Pancreas (tissue), 10 donors: Measurements from ENCODE around the gene MSANTD2. TPM values are rescaled to one million over a fixed set of nuclear protein-coding genes. Genes with fewer than 3 reads are reported as not detected.
A peak's percentile ranks its signal among the peaks of the same experiment; 100 is the strongest.

Experiments
- ATAC-seq, 4 donors: fragments of 200-7000 bp; cut with Tn5 transposase; one replicate each; pipeline versions ENCODE4 v1.8.0 to v1.9.1; 2020; ENCODE audit warnings: mild to moderate bottlenecking in 4 of 4, moderate library complexity in 4 of 4
- DNase-seq, 6 donors: peaks; one replicate each; pipeline ENCODE4 v3.0.0-alpha.2; 2020
- FAIRE-seq: peaks from 2 replicates; lab custom pipeline; 2012; peaks lifted over from hg19 to GRCh38; lab: Jason Lieb, UNC
- H3K27ac ChIP-seq, 4 donors: fragments of 200-600 bp; sonication (generic); 1 replicate in 3 of 4; 2 replicates in 1 of 4; pipeline versions ENCODE4 v1.5.0 to v1.8.0; 2020
- H3K27me3 ChIP-seq, 4 donors: fragments of 200-600 bp; one replicate each; pipeline ENCODE4 v1.8.0; 2021
- H3K36me3 ChIP-seq, 3 donors: fragments of 200-600 bp; sonication (generic) in 1 of 3; one replicate each; pipeline versions ENCODE4 v1.5.0 to v1.8.0; 2020 to 2021
- H3K4me1 ChIP-seq, 3 donors: fragments of 200-600 bp; one replicate each; pipeline ENCODE4 v1.8.0; 2021
- H3K4me3 ChIP-seq, 4 donors: fragments of 200-600 bp; sonication (generic) in 2 of 4; one replicate each; pipeline versions ENCODE4 v1.5.0 to v1.8.0; 2020 to 2021
- H3K9me3 ChIP-seq, 4 donors: fragments of 200-600 bp; one replicate each; pipeline ENCODE4 v1.8.0; 2021
- WGBS, 2 donors: extraction: QIAGEN DNeasy Blood & Tissue Kit; methylation state at CpG; one replicate each; pipeline ENCODE4 v1.1.7; 2013; 5-methylcytosine and 5-hydroxymethylcytosine counted together
- intact Hi-C, 3 donors: fragments of 100-400 bp; cut with DNase I; formaldehyde crosslinking; loops; one replicate each; pipeline versions ENCODE4 v1.11.1 to v1.14.2; 2022
- polyA plus RNA-seq, 2 donors: library from polyadenylated mRNA; stranded (reverse); fragments of 200-250 nt; gene quantifications; one replicate each; pipeline ENCODE4 v1.2.3, GENCODE V29; 2013
- total RNA-seq, 6 donors: library from RNA; stranded (reverse); fragmentation: NEBNext Ultra II Directional in 4 of 6; extraction: Animal tissue kit (Norgen Biotek cat#: 25700) in 4 of 6; gene quantifications; one replicate each; pipeline versions ENCODE4 v1.2.1 to v1.2.4, GENCODE V29; 2021 to 2023
- TF ChIP-seq, protein P1 (sequence below), 4 donors: fragments of 200-600 bp; sonication (generic) in 3 of 4; IDR thresholded peaks; one replicate each; pipeline versions ENCODE4 v1.5.0 to v1.8.0; 2021; ENCODE audit warnings: antibody characterized with exemption in 4 of 4
- donor health status: healthy with polysubstance abuse.
- donor health status: DM: no; HTN: no; CAD: no; lungs with moderate emphysema.
- donor health status: DM: no; HTN: no; CAD: no.
- donor health status: control.
- donor health status: control.
- donor health status: Bipolar disorder and iron deficiency.
- donor health status: DM: yes; HTN: yes; CAD: no.
- donor health status: DM: no; HTN: no; CAD: no.
- donor health status: DM: no; HTN: no; CAD: no.
- donor health status: DM: yes; HTN: yes; CAD: no.

The MSANTD2 gene
- total and polyA plus RNA-seq, 8 donors = 4.6 to 23.3 (median 7.1) TPM

DNA sequence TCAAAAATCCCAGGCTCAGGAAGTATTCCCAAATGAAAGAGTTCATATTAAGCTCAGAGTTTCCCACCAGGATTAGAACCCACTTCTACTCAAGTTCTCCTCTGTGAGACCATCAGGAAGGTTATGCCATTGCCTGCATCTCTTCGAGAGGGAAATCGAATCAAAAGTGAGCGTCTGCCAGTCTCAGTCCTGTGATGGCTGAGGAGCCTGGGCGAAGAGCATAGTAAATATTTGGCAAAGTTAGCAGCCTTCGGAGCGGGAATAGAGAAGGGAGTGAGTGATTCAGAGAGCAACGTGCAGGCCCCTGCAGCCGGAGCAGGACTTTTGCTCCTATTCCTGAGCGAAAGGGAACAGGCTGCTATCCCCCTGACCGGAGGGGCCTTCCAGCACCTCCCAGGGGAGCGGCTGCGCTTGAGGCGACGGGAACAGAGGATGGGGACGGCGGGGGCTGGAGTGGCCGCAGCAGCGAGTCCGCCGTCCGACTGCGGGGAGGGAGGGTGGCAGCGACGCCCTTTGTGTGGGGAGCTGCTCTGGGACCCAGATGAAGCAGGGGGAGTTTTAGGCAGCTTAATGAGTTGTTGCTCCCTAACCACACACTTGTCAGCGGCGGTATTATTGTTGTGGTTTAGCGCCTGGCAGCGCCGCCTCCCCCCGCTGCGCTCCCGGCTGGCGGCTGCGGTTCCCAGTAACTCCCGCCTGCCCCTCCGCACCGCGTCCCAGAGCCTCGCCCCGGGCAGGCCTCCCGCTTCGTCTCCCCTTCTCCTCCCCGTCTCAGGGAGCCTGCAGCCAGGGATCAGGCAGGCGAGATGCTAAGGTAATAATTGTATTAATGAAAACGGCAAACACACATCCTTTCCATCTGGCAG, 82.2 kb downstream of the MSANTD2 start:
- H3K9me3 ChIP-seq = no peaks in the 10 kb centered on the region
- peak overlapping the region in 3 of 4 donors; percentile 9 to 46 (median 31) for H3K4me3 ChIP-seq
- no peak for FAIRE-seq
- peaks cover 0 to 27% (median 0%) of the 10 kb centered on the region in 4 donors for H3K27me3 ChIP-seq
- H3K4me1 ChIP-seq = peaks cover 0 to 5% (median 0%) of the 10 kb centered on the region in 3 donors
- ATAC-seq = peak; percentile 43 to 75 (median 71)
- H3K36me3 ChIP-seq = no peaks in the 10 kb centered on the region
- no peak overlapping the region for H3K27ac ChIP-seq
- 1% methylated on average over 44 to 45 of the region's 45 CpGs for WGBS, 2 donors
- peak in 1 of 6 donors; percentile 59 for DNase-seq
- intact Hi-C loops = no loop called here
- TF ChIP-seq, protein P1, sequence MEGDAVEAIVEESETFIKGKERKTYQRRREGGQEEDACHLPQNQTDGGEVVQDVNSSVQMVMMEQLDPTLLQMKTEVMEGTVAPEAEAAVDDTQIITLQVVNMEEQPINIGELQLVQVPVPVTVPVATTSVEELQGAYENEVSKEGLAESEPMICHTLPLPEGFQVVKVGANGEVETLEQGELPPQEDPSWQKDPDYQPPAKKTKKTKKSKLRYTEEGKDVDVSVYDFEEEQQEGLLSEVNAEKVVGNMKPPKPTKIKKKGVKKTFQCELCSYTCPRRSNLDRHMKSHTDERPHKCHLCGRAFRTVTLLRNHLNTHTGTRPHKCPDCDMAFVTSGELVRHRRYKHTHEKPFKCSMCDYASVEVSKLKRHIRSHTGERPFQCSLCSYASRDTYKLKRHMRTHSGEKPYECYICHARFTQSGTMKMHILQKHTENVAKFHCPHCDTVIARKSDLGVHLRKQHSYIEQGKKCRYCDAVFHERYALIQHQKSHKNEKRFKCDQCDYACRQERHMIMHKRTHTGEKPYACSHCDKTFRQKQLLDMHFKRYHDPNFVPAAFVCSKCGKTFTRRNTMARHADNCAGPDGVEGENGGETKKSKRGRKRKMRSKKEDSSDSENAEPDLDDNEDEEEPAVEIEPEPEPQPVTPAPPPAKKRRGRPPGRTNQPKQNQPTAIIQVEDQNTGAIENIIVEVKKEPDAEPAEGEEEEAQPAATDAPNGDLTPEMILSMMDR (IDR thresholded peaks at IDR 0.05) = no peak

DNA sequence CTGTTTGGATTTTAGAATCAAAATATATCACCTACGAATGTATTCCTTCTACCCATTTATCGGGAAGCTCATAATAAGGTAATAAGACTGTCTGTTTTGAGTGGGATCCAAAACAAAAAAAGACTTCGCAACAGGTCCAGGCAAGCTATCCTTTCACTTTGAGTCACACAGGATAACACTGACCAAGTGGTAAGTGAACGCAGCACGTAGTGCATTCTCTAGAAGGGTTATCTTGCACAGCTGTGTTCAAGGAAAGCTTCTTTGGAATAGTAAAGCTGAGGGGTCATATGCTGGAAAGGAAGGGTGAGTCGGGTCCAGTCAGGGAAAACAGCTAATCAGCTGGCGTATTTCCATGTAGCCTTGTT, 82.8 kb downstream of the MSANTD2 start:
- H3K36me3 ChIP-seq = no peaks in the 10 kb centered on the region
- ATAC-seq (peak; percentile 6 to 48 (median 36)), FAIRE-seq (no peak), DNase-seq (no peak)
- H3K27me3 ChIP-seq = peaks cover 0 to 27% (median 0%) of the 10 kb centered on the region in 4 donors
- intact Hi-C loops = no loop called here
- TF ChIP-seq, protein P1 (IDR thresholded peaks at IDR 0.05) = no peak
- peak overlapping the region in 1 of 4 donors; percentile 46 for H3K4me3 ChIP-seq
- H3K9me3 ChIP-seq = no peaks in the 10 kb centered on the region
- H3K4me1 ChIP-seq = peaks cover 0 to 5% (median 0%) of the 10 kb centered on the region in 3 donors
- H3K27ac ChIP-seq = no peak overlapping the region
- WGBS, 2 donors = 38 to 49% methylated on average over 7 of the region's 7 CpGs

DNA sequence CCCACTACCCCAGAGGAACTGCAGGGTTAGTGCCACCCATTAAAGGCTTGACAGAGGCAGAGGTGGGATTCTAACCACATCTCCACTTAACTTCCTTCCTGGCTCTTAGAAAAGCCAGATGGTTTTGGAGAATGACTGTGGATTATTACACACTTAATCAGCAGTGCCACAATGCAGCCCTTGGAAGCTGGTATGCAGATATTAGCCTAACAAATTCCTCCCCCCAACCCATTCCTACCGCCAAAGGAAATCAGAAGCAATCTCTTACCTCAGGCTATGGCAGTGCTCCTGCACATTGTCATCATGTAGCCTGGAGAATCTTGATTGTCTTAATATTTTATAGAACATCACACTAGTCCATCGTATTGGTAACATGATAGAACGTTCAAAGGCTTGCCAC, 83.6 kb downstream of the MSANTD2 start:
- 59 to 74% methylated on average over 3 of the region's 3 CpGs for WGBS, 2 donors
- no peaks in the 10 kb centered on the region for H3K9me3 ChIP-seq
- H3K4me1 ChIP-seq = peaks cover 0 to 5% (median 0%) of the 10 kb centered on the region in 3 donors
- H3K27me3 ChIP-seq = peaks cover 0 to 27% (median 0%) of the 10 kb centered on the region in 4 donors
- H3K27ac ChIP-seq = no peak overlapping the region
- TF ChIP-seq, protein P1 (IDR thresholded peaks at IDR 0.05) = no peak
- intact Hi-C loops = no loop called here
- no peak for ATAC-seq
- no peak overlapping the region for H3K4me3 ChIP-seq
- no peak for FAIRE-seq
- no peaks in the 10 kb centered on the region for H3K36me3 ChIP-seq
- no peak for DNase-seq

Other genes with a start within 250 kb of the MSANTD2 start
- gene OR8A1, start 230.4 kb downstream of the MSANTD2 start, total RNA-seq = not detected
- gene OR8A1, start 230.4 kb downstream of the MSANTD2 start, polyA plus RNA-seq = under 1 TPM in 1 of 2 donors, not detected in 1; 0.02 TPM
- not detected for gene PANX3, start 189.0 kb downstream of the MSANTD2 start, total RNA-seq
- not detected for gene PANX3, start 189.0 kb downstream of the MSANTD2 start, polyA plus RNA-seq
- gene TBRG1, start 177.5 kb downstream of the MSANTD2 start, total RNA-seq = 10 to 100 TPM; 12.9 to 20.0 (median 14.2) TPM
- gene TBRG1, start 177.5 kb downstream of the MSANTD2 start, polyA plus RNA-seq = 10 to 100 TPM; 26.9 to 49.2 TPM
- gene SIAE, start 126.7 kb downstream of the MSANTD2 start, total RNA-seq = 10 to 100 TPM in 5 of 6 donors, 1 to 10 TPM in 1; 9.6 to 29.8 (median 18.0) TPM
- 10 to 100 TPM; 10.3 to 12.1 TPM for gene SIAE, start 126.7 kb downstream of the MSANTD2 start, polyA plus RNA-seq
- gene SPA17, start 126.5 kb downstream of the MSANTD2 start, total RNA-seq = 1 to 10 TPM; 1.2 to 2.9 (median 2.1) TPM
- 1 to 10 TPM; 6.0 to 7.3 TPM for gene SPA17, start 126.5 kb downstream of the MSANTD2 start, polyA plus RNA-seq
- 1 to 10 TPM in 3 of 6 donors, under 1 TPM in 2, not detected in 1; 0.24 to 1.9 (median 1.2) TPM for gene NRGN, start 60.5 kb downstream of the MSANTD2 start, total RNA-seq
- gene NRGN, start 60.5 kb downstream of the MSANTD2 start, polyA plus RNA-seq = 1 to 10 TPM; 2.7 to 3.7 TPM
- gene VSIG2, start 48.2 kb downstream of the MSANTD2 start, total RNA-seq = 1 to 10 TPM in 3 of 6 donors, under 1 TPM in 3; 0.18 to 2.1 (median 1.0) TPM
- 1 to 10 TPM; 1.1 to 4.5 TPM for gene VSIG2, start 48.2 kb downstream of the MSANTD2 start, polyA plus RNA-seq
- 1 to 10 TPM; 5.0 to 10.0 (median 6.5) TPM for gene ESAM, start 38.1 kb downstream of the MSANTD2 start, total RNA-seq
- gene ESAM, start 38.1 kb downstream of the MSANTD2 start, polyA plus RNA-seq = 10 to 100 TPM in 1 of 2 donors, 1 to 10 TPM in 1; 9.4 to 27.1 TPM
- gene ROBO3, start 65.0 kb upstream of the MSANTD2 start, total RNA-seq = 1 to 10 TPM; 1.1 to 6.0 (median 2.2) TPM
- gene ROBO3, start 65.0 kb upstream of the MSANTD2 start, polyA plus RNA-seq = 10 to 100 TPM; 18.9 to 25.0 TPM
- 1 to 10 TPM; 2.3 to 4.7 (median 3.3) TPM for gene ROBO4, start 97.5 kb upstream of the MSANTD2 start, total RNA-seq
- gene ROBO4, start 97.5 kb upstream of the MSANTD2 start, polyA plus RNA-seq = 1 to 10 TPM; 9.4 to 9.8 TPM
- not detected for gene HEPN1, start 118.8 kb upstream of the MSANTD2 start, total RNA-seq
- gene HEPN1, start 118.8 kb upstream of the MSANTD2 start, polyA plus RNA-seq = under 1 TPM in 1 of 2 donors, not detected in 1; 0.11 TPM
- gene HEPACAM, start 135.6 kb upstream of the MSANTD2 start, total RNA-seq = under 1 TPM in 5 of 6 donors, not detected in 1; 0.03 to 0.38 (median 0.12) TPM
- under 1 TPM in 1 of 2 donors, not detected in 1; 0.23 TPM for gene HEPACAM, start 135.6 kb upstream of the MSANTD2 start, polyA plus RNA-seq
- 1 to 10 TPM in 2 of 6 donors, under 1 TPM in 4; 0.55 to 1.4 (median 0.76) TPM for gene CCDC15, start 153.8 kb upstream of the MSANTD2 start, total RNA-seq
- under 1 TPM; 0.23 to 0.80 TPM for gene CCDC15, start 153.8 kb upstream of the MSANTD2 start, polyA plus RNA-seq